ENCODE measurements around the gene POMT1. TPM values are rescaled to one million over a fixed set of nuclear protein-coding genes. Genes with fewer than 3 reads are reported as not detected.

Gene POMT1
- total and polyA plus RNA-seq, 2 of the 8 experiments (the other 6 are each of a cell fraction or from before 2014, with no cell fraction given), result 22.3 to 33.2 TPM

DNA sequence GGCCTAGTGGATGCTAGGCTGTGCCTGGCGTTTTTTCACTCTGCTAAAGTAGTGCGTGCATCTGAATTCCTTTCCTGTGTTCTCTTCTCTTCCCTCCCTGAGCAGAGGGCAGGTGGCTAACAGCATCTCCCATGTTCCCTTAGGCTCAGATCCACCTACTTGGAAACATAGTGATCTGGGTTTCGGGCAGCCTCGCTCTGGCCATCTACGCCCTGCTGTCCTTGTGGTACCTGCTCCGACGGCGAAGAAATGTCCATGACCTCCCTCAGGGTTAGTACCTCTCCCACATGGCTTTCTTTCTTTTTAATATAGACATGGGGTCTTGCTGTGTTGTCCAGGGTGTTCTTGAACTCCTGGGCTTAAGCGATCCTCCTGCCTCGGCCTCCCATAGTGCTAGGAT, 18.5 kb downstream of the POMT1 start:
- H4K20me1 ChIP-seq (replicated peaks in 1 of 2; ENCODE audit: control insufficient read depth in 1 of 2, insufficient read depth in 2 of 2, low read length in 2 of 2), result peaks cover 5% of the 10 kb centered on the region in 2 experiments
- peaks cover 16 to 75% (median 47%) of the 10 kb centered on the region in 4 experiments for H3K36me3 ChIP-seq (ENCODE audit: control insufficient read depth in 2 of 4, insufficient read depth in 4 of 4, low read length in 3 of 4)
- DNase-seq (ENCODE audit: low read depth in 1 of 2, low spot score in 2 of 2) (no peak), FAIRE-seq (no peak)
- no peaks in the 10 kb centered on the region for H3K79me2 ChIP-seq (ENCODE audit: control insufficient read depth in 1 of 2, insufficient read depth in 2 of 2, low read length in 2 of 2)
- no peak for TF ChIP-seq SAP30 (IDR thresholded peaks at IDR 0.05; ENCODE audit: insufficient read depth, insufficient replicate concordance, low read length)
- no peak for TF ChIP-seq CBX5 (IDR thresholded peaks at IDR 0.05; ENCODE audit: low read depth, low read length)
- no peak overlapping the region for H3K18ac ChIP-seq (ENCODE audit: extremely low read depth, low read length)
- H4K8ac ChIP-seq (ENCODE audit: extremely low read depth, insufficient read depth, low read length), result no peak overlapping the region; the same call in 1 of the 2 replicates
- H3K14ac ChIP-seq (ENCODE audit: insufficient read length), result no peak overlapping the region
- H3K4me3 ChIP-seq (ENCODE audit: extremely low read depth in 1 of 4, insufficient read depth in 2 of 4, low read depth in 3 of 4, low read length in 4 of 4), result no peak overlapping the region
- POLR2A ChIA-PET (ENCODE audit: partially characterized antibody), result interaction anchor here (0.9 to 3.7 kb wide), 3 partner anchors 10 to 24 kb away, joined by 3 to 15 read pairs (median 7); partner anchors contain the start of genes POMT1 and UCK1
- no peak overlapping the region for H2AFZ ChIP-seq (ENCODE audit: low read length)
- H2BK15ac ChIP-seq (ENCODE audit: low read length), result no peak overlapping the region
- no peak overlapping the region for H4K5ac ChIP-seq (ENCODE audit: insufficient read length, low read depth, low read length)
- H2BK5ac ChIP-seq (ENCODE audit: low read depth, low read length), result no peak overlapping the region
- no peak overlapping the region for H3K27ac ChIP-seq (ENCODE audit: low read depth, low read length)
- no peak overlapping the region for H2BK120ac ChIP-seq (replicated peaks; ENCODE audit: low read depth, low read length)
- no peak overlapping the region for H3K56ac ChIP-seq (replicated peaks; ENCODE audit: insufficient read length, low read depth, low read length)
- H2BK12ac ChIP-seq (ENCODE audit: low read depth, low read length), result no peak overlapping the region
- H3K23ac ChIP-seq (ENCODE audit: insufficient read length), result no peak overlapping the region
- no peaks in the 10 kb centered on the region for H3K23me2 ChIP-seq (ENCODE audit: low read depth, low read length)
- no peaks in the 10 kb centered on the region for H3K4me1 ChIP-seq (replicated peaks in 1 of 4; ENCODE audit: control insufficient read depth in 3 of 4, insufficient read depth in 4 of 4, low read length in 3 of 4)
- no peak overlapping the region for H2BK20ac ChIP-seq (ENCODE audit: low read length)
- H3K4ac ChIP-seq (replicated peaks; ENCODE audit: insufficient read length, low read depth, low read length), result no peak overlapping the region
- no peak overlapping the region for H3K4me2 ChIP-seq (ENCODE audit: insufficient read depth in 1 of 2, low read depth in 2 of 2, low read length in 2 of 2)
- H3K9me3 ChIP-seq (ENCODE audit: insufficient read depth in 2 of 2, low read depth in 1 of 2, low read length in 1 of 2), result peaks cover under 1% of the 10 kb centered on the region in 2 experiments; a peak in 1 of 4 replicates
- H3K27me3 ChIP-seq (replicated peaks in 1 of 4; ENCODE audit: control insufficient read depth in 3 of 4, extremely low read depth in 1 of 4, insufficient read depth in 3 of 4, low read length in 3 of 4), result no peaks in the 10 kb centered on the region
- no peak overlapping the region for H4K91ac ChIP-seq (replicated peaks; ENCODE audit: insufficient read length, low read length)
- WGBS, 2 experiments (ENCODE audit: extremely low coverage in 1 of 2, insufficient coverage in 1 of 2, insufficient read length in 1 of 2, insufficient replicate concordance in 2 of 2, low coverage in 1 of 2, low lambda C conversion rate in 2 of 2, missing lambda C conversion rate in 1 of 2), result 87% methylated on average over 10 of the region's 10 CpGs; no CpG with 5 or more reads in 1 of the 2 experiments
- no peak overlapping the region for H2AK5ac ChIP-seq (ENCODE audit: low read depth, low read length)
- CTCF ChIA-PET (ENCODE audit: partially characterized antibody), result no interaction called here
- H3K79me1 ChIP-seq (ENCODE audit: low read depth, low read length), result no peaks in the 10 kb centered on the region
- no peak overlapping the region for H3K9ac ChIP-seq (replicated peaks in 1 of 4; ENCODE audit: extremely low read depth in 1 of 4, low read depth in 3 of 4, low read length in 3 of 4)
